ENCODE data around the gene AAR2. TPM values are rescaled to one million over a fixed set of nuclear protein-coding genes. Genes with fewer than 3 reads are reported as not detected.

Gene AAR2, protein sequence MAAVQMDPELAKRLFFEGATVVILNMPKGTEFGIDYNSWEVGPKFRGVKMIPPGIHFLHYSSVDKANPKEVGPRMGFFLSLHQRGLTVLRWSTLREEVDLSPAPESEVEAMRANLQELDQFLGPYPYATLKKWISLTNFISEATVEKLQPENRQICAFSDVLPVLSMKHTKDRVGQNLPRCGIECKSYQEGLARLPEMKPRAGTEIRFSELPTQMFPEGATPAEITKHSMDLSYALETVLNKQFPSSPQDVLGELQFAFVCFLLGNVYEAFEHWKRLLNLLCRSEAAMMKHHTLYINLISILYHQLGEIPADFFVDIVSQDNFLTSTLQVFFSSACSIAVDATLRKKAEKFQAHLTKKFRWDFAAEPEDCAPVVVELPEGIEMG
- total RNA-seq = 16.9 and 18.1 TPM in 2 replicates

DNA sequence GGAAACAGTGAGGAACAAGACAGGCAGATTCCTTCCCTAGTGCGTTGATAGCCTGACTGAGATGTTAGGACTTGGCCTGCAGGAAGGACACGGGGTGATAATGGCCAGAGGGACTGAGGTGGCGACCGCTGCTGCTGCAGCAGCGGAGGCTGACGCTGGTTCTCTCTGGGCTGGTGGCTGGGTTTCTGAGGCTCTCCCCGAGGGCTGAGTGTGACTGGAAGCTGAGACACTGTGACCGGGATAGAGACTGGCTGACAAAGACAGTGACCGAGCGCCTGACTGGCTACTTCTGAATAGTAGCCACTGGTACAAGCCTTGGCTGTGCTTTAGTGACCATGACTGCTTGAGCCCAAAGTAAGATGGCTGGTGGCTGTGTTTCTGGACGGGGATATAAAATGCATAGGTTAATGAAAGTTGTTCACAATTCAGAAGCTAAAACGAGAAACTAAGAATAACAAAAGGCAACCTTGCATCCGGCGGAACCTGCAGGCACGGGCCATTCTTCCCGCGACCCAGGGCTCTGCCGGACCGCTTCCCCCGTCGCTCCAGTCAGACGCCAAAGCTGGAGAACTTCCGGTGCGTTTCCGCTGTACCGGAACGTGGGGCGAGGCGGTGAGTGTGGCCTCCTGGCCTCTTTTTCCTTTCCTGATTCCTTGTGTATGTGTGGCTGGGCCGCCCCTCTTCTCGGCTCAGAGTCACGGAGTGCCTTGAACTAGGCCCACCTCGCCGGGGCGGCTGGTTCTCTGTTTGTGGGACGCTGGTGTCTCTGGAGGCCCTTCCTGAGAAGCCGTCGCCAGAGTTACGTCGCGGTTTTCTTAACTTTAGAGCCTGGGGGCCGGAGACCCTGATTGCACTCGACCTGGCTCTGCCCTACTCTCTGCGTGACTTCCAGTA, at the start of gene AAR2:
Gene AAR2, plus strand, starts transcription at position 587 of the 894 bp plus-strand sequence. CDS start 3,391 bp downstream, outside the sequence.

GRCh38 chr20:36305602-36306551, 69.6 kb downstream of the AAR2 start, which contains the start of gene DLGAP4:
TSS of gene DLGAP4 (plus strand) at chr20:36306339. CDS start at chr20:36431718, 125,379 bp downstream.

Other genes with a start within 250 kb of the AAR2 start
- 26.7 and 39.8 TPM in 2 replicates for gene EPB41L1, start 81.7 kb upstream of the AAR2 start, total RNA-seq
- 9.5 and 28.2 TPM in 2 replicates for gene DLGAP4, start 69.9 kb downstream of the AAR2 start, total RNA-seq

Measured in smooth muscle cell of the umbilical artery (primary cell).